Osteocyte (in vitro differentiated cells): ENCODE results near the gene PPP1R1B. TPM values are rescaled to one million over a fixed set of nuclear protein-coding genes. Genes with fewer than 3 reads are reported as not detected.

Experiments used
- DNase-seq: peaks from one replicate; pipeline ENCODE4 v3.0.0; 2021; ENCODE audit warnings: mixed read lengths; ENCODE audit not compliant: unreplicated experiment; ENCODE audit errors: extremely low spot score
- H3K27ac Mint-ChIP-seq: one replicate; pipeline ENCODE4 v1.8.0; 2021; ENCODE audit warnings: mild to moderate bottlenecking, mixed read lengths; ENCODE audit not compliant: unreplicated experiment
- H3K27me3 Mint-ChIP-seq: one replicate; pipeline ENCODE4 v1.8.0; 2021; ENCODE audit warnings: mixed read lengths; ENCODE audit not compliant: unreplicated experiment
- H3K36me3 Mint-ChIP-seq: one replicate; pipeline ENCODE4 v1.8.0; 2021; ENCODE audit warnings: mixed read lengths; ENCODE audit not compliant: unreplicated experiment
- H3K4me1 Mint-ChIP-seq: one replicate; pipeline ENCODE4 v1.8.0; 2021; ENCODE audit warnings: mixed read lengths; ENCODE audit not compliant: unreplicated experiment
- H3K4me3 Mint-ChIP-seq: one replicate; pipeline ENCODE4 v1.8.0; 2021; ENCODE audit warnings: mild to moderate bottlenecking, moderate library complexity, mixed read lengths; ENCODE audit not compliant: unreplicated experiment
- H3K9me3 Mint-ChIP-seq: one replicate; pipeline ENCODE4 v1.8.0; 2021; ENCODE audit warnings: mixed read lengths; ENCODE audit not compliant: unreplicated experiment
- CTCF ChIP-seq: fragments of 200-600 bp; sonication (generic); IDR thresholded peaks from 2 replicates; pipeline ENCODE4 v1.5.0; 2021; ENCODE audit warnings: antibody characterized with exemption, mild to moderate bottlenecking, moderate library complexity
- total RNA-seq: library from RNA; stranded (reverse); gene quantifications from 2 replicates; pipeline ENCODE4 v1.2.1, GENCODE V29; 2021

The PPP1R1B gene
- total RNA-seq, 1 donor from 2014 or later: 4.5 TPM

- Mint-ChIP-seq H3K27me3 (peaks cover 62% of the 10 kb centered on the region), H3K9me3 (no peaks in the 10 kb centered on the region), H3K4me1 (peaks cover 8% of the 10 kb centered on the region), H3K27ac (no peak within 1 kb of the TSS), H3K4me3 (no peak within 1 kb of the TSS), H3K36me3 (no peaks in the 10 kb centered on the region)
- no peak for DNase-seq
- TF ChIP-seq CTCF: no peak
Measured at GRCh38 chr17:39607851-39608130, 19.0 kb upstream of the PPP1R1B start, which contains the start of gene NEUROD2. TSS of gene NEUROD2 (minus strand) at chr17:39607920. CDS start at chr17:39606599, 1,321 bp downstream.

GRCh38 chr17:39608142-39608981, 18.4 kb upstream of the PPP1R1B start:
- no peak for TF ChIP-seq CTCF
- DNase-seq: no peak
- Mint-ChIP-seq H3K4me3 (no peak overlapping the region), H3K9me3 (no peaks in the 10 kb centered on the region), H3K36me3 (no peaks in the 10 kb centered on the region), H3K27me3 (peaks cover 62% of the 10 kb centered on the region), H3K27ac (no peak overlapping the region), H3K4me1 (peaks cover 8% of the 10 kb centered on the region)

GRCh38 chr17:39609416-39610025, 17.2 kb upstream of the PPP1R1B start:
- Mint-ChIP-seq H3K27ac (no peak overlapping the region), H3K36me3 (no peaks in the 10 kb centered on the region), H3K9me3 (no peaks in the 10 kb centered on the region), H3K4me1 (peaks cover 8% of the 10 kb centered on the region), H3K27me3 (peaks cover 65% of the 10 kb centered on the region), H3K4me3 (no peak overlapping the region)
- no peak for TF ChIP-seq CTCF
- DNase-seq: no peak

- Mint-ChIP-seq H3K9me3 (no peaks in the 10 kb centered on the region), H3K4me1 (peaks cover 2% of the 10 kb centered on the region), H3K4me3 (no peak overlapping the region), H3K36me3 (no peaks in the 10 kb centered on the region), H3K27me3 (peaks cover 72% of the 10 kb centered on the region), H3K27ac (no peak overlapping the region)
- no peak for TF ChIP-seq CTCF
- DNase-seq: no peak
Measured at GRCh38 chr17:39611401-39612112, 15.2 kb upstream of the PPP1R1B start.
